8988T (cell line): Measurements from ENCODE around the gene BRD3OS.
A peak's percentile ranks its signal among the peaks of the same experiment; 100 is the strongest.

Experiments
- DNase-seq: peaks from one replicate; pipeline ENCODE4 v3.0.0; 2011

BRD3OS gene

DNA sequence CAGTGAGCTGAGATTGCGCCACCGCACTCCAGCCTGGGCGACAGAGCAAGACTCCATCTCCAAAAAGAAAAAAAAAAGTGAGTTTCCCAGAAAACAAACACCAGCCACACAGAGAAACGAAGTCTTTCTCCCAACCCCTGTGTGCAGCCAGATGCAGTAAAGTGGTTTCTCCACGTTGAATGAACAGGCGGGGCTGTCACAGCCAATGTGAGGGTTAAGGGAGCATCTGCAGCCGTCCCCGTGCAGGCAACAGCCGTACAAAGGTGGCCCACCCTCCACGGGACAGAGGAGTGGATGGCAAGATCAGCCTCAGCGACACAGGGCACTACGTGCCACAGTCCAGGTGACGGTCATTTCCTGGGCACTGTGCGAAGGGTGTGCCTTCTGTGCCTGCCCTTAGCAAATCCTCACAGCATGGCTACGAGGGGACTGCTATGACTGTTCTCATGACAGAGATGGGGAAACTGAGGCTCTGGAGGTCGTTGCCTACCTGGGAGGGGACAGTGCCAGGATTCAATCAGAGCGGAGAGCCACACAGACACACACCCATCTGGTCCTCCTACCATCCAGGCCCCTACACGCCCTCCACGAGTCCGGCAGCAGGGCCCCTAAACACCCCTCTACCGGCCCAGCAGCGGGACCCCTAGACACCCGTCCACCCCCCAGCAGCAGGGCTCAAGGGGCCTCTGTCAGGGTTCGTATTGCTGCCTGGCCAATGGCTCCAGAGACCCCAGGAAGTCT is 35.5 kb upstream of the BRD3OS start:
- no peak for DNase-seq

DNA sequence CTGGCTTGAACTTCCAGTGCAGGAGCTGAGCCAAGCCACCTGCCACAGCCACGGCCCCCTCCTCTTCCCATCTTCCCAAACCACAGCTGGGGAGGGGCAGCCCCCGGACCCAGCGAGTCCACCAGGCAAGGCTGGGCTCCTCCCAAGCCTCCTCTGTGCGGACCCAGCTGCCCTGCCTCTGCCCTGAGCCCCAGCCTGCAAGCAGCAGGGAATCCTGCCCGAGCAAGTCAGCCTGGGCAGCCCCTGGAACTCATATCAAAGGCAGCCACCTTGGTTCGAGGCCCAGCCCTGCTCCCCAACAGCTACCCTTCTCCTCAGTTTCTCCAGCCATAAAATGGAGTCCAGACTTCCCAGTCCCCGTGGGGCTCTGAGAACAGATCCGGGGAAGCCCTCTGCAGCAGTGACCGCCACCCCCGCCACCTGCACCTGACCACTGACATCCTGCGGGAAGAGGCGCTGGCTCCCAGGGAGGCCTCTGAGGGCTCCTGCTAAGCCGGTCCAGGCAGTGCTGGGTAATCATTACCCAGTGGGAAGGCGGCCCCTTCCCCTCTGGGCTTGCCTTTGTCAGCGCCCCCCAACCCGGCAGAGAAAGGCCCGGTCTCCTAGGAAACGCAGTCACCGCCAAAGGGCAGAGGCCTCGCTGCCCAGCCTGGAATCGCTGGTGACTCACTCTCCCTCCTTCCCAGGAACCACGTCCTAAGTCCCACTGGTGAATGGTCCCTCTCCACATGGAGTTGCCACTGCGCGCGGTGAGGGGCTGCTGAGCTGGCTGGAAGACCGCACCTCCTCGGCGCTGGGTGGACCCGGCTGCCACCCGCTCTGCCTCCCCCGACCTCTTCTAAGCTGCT is 34.7 kb upstream of the BRD3OS start:
- no peak for DNase-seq

DNA sequence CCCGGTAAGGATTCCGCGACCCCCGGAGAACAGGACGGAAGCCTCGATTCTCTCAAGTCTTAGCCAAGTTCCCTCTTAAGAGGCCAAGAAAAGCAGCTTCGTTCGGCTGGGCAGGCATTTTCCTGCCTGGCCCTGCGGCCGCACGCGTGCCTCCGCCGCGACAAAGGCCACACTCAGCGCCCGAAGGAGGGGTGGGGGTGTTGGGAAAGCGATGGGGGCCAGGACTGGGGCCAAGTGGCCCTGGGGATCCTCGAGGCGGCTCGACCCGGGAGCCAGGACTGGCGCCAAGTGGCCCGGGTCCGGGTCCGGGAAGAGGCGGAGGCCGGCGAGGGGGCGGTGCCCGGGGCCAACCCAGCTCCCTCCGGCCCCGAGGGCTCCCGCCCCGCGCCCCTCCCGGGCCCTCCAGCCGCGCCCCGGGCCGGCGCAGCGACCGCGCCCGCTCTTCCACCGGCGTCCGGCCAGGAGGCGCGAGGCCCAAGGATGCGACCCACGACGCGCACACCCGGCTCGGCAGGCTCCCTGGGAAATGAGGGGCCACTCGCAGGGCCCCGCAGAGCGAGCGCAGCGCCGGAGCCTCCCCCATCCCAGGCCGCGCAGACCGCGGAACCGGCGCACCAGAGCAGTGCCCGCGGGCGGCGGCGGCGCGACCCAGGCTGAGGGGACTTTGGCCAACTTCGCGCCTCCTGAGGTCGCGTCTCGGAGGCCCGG is 33.9 kb upstream of the BRD3OS start:
- DNase-seq, result no peak

DNA sequence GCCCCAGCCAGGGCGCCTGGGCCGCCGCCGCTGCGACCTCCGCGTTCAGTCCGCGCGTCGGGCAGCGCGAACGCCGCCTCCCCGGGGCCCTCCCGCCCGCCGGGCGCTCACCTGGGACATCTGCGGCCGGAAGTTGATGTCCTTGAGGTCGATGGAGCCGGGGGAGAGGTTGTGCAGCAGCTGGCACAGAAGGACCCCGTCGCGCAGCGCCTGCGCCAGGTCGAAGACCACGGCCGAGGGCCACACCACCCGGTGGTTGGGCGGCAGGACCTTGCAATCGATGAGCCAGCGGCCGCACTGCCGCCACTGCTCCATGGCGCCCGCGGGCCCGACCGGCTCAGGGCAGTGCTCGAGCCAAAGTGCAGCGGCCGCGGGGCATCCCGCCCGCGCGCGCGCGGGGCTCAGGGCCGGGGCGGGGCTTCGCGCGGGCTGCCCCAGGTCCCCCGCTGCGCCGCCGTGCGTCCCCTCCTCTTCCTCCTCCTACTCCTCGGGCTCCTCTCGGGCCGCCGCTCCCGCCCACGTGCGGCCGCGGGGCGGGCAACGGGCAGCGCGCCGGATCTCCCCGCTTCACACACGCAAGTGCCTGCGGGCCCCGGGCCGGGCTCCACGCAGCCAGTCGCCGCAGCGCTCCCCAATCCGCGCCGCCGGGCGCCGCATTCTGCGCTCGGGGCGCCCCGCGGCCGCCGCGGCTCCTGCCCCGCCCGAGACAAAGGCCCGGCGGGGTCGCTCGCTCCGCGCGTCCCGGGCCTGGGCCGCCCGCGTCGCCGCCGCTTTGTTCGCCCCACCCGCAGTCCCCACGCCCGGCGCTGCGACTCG is 33.1 kb upstream of the BRD3OS start, which contains the start of gene VAV2:
VAV2 (minus strand) TSS at position 361 of the 816 bp plus-strand sequence; CDS start at position 315, 46 bp downstream.
- no peak for DNase-seq

DNA sequence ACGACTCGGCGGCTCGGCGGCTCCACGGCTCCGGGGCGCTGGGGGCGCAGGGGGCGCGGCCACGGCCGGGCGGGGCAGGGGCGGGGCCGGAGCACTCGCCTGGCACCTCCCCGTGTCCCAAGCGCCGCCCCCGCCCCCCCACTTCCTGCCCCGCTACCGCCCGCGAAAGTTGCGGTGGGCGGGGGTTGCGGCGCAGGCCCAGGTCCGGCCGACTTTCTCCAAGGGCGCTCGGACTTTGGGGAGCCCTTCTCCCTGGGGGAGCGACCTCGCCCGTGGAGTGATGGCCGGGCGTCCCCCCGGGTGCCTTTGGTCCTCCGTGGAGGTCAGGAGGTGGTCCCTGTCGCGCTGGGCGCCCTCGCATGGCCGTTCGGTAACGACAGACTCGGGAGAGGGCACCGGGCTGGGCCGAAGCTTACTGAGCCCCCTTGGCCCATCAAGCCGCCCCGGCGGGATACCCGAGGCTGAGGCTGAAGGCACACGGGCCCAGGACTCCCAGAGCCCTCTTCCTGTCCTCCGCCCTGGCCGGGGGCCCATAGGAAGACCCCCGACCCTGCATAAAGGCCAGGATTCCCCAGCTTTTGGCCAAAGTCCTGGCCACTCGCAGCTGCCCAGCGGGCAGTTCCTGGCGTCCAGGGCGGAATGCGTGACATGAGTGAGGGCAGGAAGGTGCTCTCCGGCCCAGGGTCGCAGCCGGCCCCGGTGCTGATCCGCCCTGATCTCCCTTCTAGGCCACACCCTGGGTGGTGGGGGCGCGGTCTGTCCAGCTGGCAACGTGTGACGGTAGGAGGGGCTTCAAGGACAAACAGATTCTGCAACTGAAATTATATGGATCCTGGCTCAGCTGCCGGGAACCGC is 32.3 kb upstream of the BRD3OS start:
- DNase-seq, result peak; percentile 64

DNA sequence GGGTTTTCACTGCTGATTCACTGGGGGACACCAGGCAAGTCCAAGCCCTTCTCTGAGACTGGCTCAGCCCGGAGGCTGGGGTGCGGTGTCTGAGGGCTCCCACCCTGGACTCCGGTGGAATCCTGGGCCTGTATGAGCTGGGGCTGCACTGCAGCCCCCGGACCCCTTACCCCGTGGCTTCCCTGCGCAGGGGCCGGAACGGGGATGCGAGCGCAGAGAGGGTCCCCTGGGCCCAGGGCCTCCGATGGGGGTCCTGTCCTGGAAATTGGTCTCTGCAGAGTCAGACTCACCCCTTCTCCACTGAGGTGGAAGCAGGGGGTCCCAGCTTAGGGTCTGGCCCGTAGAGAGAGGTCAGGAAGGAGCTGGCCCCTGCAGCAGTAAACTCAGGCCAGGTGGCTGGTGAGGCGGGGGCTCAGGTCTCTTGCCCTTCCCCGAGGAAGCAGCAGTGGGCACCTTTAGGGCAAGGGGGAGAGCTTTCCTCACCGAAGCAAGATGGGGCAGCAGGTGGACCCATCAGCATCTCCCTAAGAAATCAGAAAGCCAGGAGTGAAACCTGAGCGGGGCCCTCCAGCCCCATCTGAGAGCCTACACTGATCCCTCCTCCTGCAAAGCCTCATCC is 31.5 kb upstream of the BRD3OS start:
- no peak for DNase-seq

DNA sequence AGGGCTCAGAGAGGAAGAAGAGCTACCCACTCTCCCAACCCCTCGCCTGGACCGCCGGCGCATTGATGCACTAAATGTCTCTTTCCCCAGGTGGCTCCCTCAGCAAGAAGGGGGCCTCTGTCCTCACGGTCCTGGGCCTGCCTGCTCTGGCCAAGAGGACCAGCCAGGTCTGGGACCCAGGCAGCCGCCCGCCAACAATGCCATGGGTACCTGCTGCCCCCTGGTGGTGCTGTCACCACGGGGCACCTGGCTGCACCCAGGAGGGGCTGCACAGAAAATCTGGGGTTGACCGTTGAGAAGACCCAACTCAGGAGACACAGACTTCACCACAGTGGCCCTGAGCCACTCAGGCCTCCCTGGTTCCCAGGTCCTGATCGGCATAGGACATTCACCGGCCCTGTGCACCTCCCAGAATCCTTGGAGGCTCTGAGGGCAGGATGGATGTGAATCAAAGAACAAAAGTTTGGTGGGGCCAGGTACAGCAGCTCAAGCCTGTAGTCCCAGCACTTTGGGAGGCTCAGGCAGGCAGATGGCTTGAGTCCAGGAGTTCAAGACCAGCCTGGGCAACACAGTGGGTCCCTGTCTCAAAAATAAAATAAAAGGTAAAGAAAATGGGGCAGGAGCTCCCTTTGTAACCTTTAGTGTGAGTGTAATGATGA is 30.8 kb upstream of the BRD3OS start:
- DNase-seq, result peak; percentile 86

DNA sequence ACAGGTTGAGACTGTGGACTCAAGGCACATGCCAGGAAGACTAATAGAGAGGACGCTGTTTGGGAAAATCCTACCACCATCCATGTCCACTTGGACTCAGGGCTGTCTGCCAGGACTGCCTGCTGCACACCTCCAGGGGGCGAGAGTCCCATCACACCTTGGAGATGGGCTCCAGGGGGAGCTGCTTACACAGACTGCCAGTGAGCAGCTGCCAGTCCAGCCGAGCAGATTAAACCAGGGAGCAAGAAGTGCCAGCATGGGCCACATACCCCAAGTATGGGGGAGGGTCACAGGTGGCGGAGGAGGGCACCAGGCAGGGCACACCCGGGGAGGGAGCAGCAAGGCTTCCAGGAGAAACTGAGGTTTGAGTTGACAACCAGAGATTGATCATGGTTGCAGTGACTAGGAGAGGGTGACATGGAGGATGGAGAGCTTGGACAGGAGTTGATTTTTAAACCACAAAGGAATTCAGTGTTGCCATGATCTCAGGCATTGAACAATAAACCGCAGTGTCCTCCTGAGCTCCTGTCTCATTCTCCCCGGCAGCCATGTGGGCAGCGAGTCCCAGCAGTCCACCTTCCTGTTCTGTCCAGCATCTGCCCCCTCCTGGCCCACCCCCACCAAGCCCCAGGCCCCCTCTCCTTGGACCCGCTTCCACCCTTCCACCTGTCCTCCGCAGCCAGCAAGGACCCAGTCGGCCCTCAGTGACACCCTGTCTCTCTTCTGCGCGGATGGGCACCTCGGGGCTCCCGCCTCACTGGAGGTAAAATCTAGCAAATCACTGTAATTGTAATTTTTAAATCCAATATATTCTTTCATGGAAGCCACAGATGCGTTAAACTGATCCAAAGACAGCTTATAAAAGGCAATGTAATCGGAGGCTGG is 30.0 kb upstream of the BRD3OS start:
- DNase-seq, result peak; percentile 63

DNA sequence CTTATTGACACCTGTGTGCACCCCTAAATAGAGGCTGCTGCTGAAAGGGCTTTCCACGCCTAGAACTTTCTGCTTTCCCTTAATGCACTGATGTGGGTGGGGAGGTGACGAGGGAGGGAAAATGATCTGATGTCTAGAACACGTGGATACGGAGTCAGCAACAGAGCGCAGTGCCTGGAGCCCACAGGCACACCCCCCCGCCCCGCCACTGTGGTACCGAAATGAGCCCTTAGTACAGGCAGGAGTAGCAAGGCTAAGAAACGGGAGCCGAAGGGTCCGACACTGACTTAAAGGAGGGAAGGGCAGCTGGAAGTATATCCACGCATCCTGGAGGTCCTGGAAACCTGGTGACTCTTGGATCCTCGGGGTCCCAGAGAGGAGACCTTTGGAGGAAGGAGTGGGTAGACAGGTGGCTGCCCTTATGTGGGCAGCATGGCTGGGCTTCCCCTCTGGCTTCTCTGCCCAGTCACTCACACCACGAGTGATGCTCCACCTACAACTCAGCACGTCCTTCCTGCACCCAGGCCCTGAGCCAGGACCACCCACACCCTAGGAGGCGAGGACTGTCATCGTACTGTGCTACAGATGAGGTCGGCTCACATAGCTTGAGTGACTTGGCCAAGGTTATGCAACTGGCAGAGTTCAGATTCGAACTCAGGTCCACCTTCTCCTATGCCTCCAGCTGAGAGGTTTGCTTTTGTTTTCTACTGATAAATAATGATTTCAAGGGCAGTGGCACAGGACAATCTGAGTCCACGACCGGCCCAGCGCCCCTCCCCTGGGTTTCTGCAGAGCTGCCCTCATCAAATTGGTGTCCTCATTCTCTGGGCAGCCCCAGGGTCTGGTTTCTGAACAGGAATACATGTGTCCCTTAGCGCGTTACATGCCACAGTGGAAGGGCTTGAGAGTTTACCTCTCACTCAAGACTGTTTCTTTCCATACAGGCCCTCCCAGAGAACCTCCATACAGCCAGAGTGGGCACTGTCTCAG is 28.5 kb upstream of the BRD3OS start:
- no peak for DNase-seq

DNA sequence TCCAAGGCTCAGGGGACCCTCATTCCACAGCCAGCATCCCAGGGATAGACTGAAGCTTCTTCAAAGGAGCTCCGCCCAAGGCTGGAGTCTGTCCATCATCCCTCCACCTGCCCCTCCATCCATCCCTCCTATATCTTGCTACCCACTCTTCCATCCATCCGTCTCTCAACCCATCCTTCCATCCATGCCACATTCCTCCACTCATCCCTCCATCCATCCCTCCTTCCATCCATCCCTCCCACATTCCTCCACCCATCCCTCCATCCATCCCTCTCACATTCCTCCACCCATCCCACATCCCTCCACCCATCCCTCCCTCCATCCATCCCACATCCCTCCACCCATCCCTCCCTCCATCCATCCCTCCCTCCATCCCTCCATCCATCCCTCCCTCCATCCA is 27.7 kb upstream of the BRD3OS start:
- no peak for DNase-seq

DNA sequence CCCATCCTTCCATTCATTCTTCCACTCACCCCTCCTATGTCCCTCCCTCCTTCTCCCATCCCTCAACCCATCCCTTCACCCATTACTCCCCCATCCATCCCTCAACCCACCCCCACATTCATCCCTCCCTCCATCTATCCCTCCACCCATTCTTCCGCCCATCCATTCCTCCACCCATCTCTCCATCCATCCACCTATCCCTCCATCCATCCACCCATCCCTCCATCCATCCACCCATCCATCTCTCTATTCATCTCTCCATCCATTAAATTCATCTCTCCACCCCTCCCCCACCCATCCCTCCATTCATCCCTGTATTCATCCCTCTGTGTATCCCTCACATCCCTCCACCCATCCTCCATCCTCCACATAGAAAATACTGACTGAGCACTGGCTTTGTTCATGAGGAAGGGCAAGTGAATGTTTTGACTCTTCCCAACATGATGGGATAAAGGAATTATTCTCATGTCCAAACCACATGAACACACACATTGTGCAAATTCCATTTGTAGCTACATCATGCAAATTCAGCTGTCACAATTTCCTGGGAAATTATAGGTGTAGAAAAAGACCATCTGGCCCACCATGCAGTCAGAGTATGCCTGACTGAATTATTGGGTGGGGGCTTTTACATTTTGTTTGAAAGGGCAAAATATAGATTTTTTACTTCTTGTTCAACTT is 26.2 kb upstream of the BRD3OS start:
- no peak for DNase-seq

DNA sequence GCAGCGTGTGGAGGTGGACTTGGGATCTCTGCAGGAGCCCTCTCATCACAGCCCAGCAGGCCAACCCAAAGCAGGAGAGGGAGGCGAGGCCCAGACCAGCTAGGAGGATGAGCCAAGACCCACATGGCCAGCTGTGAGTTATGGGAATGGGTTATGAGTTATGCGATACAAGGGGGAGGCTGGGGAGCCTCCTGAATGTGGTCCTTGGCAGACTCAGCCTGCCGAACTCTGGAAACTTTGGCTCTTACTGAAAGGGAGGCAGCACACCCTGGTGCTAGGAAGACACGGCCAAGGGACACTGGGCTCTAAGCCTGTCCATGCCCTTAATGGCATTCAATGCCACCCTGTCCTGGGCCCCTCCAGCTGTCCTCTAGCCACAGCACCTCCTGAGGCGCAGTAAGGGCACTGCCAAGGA is 25.4 kb upstream of the BRD3OS start:
- no peak for DNase-seq

DNA sequence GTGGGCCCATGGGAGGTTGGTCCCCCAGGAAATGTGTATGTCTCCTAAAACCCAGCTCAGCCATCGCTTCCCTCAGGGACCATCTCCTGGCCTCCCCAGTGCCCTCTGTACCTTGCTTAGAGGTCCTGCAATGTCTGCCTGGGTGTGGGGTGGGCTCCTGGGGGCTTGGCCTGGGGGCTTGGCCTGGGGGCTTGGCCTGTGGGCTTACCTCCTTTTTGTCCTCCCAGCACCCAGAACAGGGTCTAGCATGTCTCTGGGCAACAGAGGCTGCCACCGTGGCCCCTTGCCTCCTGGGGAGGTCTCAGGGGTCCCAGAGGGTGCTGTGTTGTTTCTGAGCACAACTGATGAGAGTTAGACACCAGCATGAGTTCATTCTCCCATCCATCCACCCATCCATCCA is 22.5 kb upstream of the BRD3OS start:
- DNase-seq, result no peak

DNA sequence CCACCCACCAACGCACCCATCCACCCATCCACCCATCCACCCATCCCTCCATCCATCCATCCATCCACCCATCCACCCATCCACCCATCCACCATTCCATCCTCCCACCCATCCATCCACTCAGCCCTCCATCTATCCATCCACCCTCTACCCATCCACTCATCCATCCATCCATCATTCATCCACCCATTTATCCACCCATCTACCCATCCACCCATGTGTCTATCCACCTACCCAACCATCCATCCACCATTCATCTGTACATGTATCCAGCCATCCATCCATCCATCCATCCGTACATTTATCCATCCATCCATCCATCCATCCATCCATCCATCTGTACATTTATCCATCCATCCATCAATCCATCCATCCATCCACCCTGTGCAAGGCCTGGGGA is 22.0 kb upstream of the BRD3OS start:
- no peak for DNase-seq

DNA sequence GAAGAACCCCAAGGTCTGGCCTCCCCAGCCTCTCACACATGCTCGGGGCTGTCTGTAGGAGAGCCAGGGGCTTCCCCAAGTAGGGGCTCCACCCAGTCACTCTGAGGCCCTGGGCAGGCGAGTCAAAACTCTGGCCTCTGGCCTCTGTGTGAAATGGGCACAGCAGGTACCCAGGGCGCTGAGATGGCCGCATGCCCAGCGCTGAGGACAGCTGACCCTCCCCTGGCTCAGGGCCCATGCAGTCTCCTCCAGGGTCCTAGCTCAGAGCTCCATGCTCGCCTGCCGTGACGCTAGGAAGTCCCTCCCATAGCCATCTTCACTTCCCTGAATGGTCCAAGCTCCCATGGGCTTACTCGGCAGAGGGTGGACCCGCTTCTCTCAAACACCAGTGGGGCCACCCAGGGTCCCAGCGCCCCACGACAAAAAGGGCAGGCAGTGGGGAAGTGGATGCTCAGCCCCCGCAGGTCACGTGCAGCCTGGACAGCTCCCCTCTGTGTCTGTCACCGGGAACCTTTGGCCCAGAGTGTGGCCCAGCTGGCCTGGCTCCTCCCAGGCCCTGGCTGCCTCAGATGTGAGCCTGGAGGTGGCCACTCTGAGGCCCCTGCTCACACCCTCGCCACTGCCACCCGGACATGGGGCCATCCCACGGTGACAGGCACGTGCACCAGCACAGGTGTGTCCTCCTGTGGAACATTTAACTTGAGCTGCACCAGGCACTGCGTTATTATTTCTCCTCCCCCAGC is 21.0 kb upstream of the BRD3OS start:
- no peak for DNase-seq

DNA sequence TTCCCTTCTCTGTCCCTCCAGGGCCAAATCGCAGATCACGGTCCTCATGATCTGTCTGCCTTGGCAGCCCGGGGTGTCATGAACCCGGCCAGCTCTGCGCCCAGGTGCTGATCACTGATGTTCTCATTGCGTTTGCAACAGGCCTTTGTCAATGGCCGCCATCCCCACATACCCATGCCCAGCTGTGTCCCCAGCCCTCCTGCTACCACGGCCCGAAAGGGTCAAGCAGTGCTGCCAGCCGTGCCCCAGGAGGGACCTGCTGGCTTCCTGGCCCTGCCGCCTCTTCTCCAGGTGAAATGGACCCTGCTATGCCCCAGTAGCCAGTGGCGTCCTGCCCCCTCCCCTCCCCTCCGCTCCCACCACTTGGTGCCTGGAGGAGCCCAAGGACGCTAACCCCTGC is 20.4 kb upstream of the BRD3OS start:
- DNase-seq, result no peak

DNA sequence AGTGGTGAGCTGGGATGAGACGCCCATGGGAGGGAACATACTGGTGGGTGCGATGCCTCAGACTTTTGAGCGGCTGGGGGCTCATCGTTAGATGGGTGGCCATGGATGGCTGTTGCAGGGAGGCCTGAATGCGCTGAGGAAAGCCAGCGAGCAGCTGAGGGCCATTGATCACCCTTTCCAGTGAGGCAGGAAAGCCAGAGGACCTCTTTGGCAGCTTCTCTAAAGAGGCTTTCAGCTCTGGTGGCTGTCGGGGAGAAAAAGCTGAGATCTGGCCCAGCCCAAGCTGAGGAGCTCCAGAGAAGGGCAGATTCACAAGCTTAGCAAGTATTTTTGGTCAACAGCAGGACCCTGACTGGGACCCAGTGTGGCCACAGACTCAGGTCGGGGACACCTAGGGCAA is 19.9 kb upstream of the BRD3OS start:
- DNase-seq, result no peak
